Activated T-helper 9 cell treated with anti-CD3 and anti-CD28 coated beads, Interleukin-2, amount 50 U/mL, for 16 hours (primary cell): ENCODE results near the gene PROKR1.
"Not testable (repeated sequence)": the region's sequence is repeated elsewhere in the genome, so short reads cannot be mapped to it uniquely, and the experiment has no call there.

Experiments
- DNase-seq: peaks from one replicate; pipeline ENCODE4 v3.0.0-alpha.2; 2020; ENCODE audit warnings: low read depth

The PROKR1 gene

GRCh38 chr2:68658266-68658665 is 14.9 kb downstream of the PROKR1 start:
- no peak for DNase-seq

GRCh38 chr2:68659081-68659480 is 15.7 kb downstream of the PROKR1 start:
- no peak for DNase-seq

DNA sequence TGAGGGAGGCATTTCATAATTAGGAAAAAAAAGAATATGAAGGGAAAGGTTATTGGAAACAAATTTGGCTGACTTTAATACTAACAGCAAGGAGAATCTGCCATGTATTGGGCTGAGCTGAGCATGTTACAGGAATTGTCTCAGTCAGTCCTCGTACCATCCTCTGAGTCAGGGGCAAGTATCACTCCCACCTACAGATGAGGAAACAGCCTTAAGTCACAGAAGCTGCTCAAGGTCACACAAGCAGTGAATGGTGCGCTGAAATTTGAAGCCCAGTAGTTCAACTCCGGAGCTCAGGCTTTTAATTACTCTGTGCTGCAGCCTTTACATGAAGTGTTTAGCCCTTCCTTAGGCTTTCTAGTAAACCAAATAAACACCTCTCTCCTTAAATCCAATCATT is 17.3 kb downstream of the PROKR1 start:
- DNase-seq, result no peak

DNA sequence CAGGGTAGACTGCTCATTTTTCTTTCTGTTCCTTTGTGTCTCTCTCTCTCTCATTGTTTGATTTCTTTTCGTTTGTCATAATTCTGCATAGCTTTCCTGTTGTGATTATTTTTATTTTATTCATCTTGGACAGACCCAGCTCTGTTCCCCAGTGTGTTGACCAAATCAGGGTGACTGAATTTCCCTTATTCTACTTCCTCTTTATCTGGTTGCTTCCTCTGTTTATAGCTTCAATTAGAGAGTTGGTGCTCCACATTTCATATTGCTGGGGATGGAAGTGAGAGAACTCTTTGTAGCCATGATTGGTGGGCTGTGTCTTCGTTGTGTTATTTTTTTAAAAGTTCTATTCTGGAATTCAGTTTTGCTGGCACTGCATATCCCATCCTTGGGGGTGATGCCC is 19.1 kb downstream of the PROKR1 start:
- DNase-seq, result no peak

- DNase-seq, result no peak
Measured at GRCh38 chr2:68663371-68664156, 20.2 kb downstream of the PROKR1 start.

DNA sequence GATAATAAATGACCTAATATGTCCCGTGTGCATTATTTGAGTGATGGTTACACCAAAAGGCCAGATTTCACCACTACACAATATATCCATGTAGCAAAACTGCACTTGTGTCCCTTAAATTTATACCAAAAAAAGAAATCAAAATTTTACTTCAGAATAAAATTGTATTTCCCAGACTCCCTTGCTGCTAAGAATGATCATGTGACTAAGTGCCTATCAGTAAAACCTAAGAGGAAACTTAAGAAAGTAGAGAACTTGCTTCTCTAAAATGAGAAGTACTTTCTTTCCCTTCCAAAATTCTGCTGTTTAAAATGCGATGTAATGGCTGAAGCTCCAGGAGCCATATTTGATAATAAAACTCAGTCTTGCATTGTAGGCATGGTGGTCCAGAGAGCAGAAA is 24.0 kb downstream of the PROKR1 start:
- DNase-seq, result no peak

- no peak for DNase-seq
Measured at GRCh38 chr2:68669651-68670050, 26.3 kb downstream of the PROKR1 start.

DNA sequence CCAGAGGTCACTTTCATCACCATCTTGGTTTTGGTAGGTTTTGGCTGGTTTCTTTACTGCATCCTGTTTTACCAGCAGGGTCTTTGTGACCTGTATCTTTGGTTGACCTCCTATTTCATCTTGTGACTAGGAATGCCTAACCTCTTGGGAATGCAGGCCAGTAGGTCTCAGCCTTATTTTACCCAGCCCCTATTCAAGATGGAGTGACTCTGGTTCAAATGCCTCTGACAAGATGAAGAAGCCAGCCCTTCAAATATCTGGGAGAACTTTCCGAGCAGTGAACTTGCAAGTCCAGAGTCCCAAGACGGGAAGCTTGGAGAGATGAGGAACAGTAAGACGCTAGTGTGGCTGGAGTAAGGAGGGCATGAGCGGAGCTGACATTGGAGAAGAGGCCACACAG is 28.6 kb downstream of the PROKR1 start:
- DNase-seq, result no peak

- DNase-seq, result no peak
Measured at GRCh38 chr2:68673631-68674030, 30.3 kb downstream of the PROKR1 start.

GRCh38 chr2:68675470-68675869 is 32.1 kb downstream of the PROKR1 start:
- DNase-seq, result no peak

DNA sequence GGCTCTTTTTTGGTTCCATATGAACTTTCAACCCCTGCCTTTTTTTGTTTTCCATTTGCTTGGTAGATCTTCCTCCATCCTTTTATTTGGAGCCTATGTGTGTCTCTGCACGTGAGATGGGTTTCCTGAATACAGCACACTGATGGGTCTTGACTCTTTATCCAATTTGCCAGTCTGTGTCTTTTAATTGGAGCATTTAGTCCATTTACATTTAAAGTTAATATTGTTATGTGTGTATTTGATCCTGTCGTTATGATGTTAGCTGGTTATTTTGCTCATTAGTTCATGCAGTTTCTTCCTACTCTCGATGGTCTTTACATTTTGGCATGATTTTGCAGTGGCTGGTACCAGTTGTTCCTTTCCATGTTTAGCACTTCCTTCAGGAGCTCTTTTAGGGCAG is 34.5 kb downstream of the PROKR1 start:
- DNase-seq, result not testable (repeated sequence)

- DNase-seq, result not testable (repeated sequence)
Measured at GRCh38 chr2:68679166-68679916, 36.0 kb downstream of the PROKR1 start.

DNA sequence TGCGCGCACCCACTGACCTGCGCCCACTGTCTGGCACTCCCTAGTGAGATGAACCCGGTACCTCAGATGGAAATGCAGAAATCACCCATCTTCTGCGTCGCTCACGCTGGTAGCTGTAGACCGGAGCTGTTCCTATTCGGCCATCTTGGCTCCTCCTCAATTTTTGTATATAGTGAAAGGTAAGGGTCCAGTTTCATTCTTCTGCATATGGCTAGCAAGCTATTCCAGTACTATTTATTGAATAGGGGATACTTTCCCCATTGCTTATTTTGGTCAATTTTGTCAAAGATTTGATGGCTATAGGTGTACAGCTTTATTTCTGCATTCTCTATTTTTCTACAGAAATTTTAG is 36.5 kb downstream of the PROKR1 start:
- not testable (repeated sequence) for DNase-seq

DNA sequence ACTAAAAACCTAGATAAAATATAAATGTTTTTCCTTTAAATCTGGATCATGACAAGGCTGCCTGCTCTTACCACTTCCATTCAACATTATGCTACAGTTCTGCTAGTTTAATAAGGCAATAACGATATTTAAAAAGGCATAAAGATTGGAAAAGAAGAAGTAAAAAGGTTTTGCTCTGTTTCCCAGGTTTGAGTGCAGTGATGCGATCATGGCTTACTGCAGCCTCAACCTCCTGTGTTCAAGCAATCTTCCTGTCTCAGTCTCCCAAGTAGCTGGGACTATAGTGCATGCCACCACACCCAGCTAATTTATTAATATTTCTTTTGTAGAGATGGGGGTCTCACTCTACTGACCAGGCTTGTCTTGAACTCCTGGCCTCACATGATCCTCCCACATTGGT is 40.8 kb downstream of the PROKR1 start:
- no peak for DNase-seq

- DNase-seq, result no peak
Measured at GRCh38 chr2:68686178-68686577, 42.8 kb downstream of the PROKR1 start.

GRCh38 chr2:68687018-68687417 is 43.6 kb downstream of the PROKR1 start:
- no peak for DNase-seq

DNA sequence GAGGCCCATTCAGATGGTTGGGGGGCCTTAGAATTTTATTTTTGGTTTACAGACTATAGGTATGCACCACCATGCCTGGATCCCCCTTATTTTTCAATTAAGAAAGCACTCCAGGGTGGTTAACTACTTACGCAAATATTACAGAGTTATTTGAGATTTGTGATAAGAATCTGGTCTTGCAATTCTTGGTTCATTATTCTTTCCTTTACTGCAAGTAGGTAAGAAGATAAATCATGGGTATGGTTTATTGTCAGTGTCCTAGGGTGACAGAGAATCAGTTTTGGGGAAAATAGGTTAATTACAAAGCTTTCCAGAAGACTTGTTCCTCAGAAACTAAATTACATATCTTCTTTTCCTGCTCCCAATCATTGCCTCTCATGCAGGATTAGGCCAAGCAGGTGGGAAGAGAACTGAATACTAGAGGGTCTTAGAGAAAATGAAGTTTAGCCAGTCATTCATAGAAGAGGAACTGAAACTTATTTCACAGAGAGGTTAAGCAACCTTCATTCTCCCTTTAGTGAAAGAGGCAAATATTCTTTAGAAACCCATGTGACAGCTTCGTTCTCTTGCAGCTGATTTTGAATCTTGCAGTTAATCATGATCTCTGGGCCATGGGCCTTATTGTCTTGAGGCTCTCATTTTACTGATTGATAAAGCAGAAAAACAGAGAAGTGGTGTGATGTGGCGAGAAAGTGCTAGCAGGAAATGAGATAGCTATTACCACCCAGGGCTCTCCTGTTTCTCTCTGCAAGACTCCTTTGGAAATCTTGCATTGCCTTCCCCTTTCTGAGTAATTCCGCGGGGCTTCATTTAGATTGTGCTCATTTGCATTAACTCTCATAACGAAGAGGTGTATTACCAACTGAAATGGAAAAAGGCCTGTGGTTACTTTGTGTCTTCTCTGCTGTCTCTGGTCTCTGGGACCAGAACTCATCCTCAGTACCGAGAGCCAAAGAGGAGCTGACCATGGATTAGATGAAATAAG is 46.5 kb downstream of the PROKR1 start:
- DNase-seq, result no peak

DNA sequence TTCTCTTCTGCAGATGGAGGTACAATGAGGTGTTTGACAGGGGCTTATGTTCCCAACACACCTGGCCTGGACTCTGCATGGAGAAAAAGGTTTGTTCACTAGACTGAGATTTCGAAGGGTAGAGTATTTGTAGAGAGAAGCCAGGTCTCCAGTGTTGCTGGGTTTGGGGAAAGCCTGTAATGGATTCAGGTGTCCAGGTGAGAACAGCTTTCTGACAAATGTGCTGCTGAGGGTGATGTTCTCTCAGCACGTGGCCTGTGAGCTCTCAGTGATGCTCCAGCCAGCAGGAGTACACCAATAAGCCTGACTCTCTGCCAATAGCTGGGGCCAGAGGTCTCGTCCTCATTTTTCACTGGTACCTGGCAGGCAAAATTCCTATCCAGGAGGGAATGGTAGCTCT is 47.5 kb downstream of the PROKR1 start:
- DNase-seq, result no peak

- no peak for DNase-seq
Measured at GRCh38 chr2:68692511-68692910, 49.1 kb downstream of the PROKR1 start.

DNA sequence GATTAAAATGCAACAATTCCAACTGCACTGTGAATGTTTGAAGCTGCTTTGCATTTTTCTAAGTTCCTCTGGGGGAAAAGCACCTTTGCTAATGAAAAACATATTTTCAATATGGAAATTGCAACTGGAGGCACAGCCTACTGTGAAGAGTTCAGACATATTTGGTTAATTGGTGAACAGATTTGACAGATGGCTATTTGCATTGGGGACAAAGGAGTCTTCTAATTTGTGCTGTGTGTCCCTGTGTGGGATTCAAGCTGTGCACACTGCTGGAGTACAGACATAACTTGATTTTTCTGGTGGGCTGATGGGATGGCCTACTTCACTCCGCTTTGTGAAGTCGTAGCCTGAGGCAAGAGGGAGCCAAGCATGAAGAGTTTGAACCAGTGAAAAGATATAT is 50.6 kb downstream of the PROKR1 start:
- DNase-seq, result no peak

- DNase-seq, result no peak
Measured at GRCh38 chr2:68695971-68696370, 52.6 kb downstream of the PROKR1 start.

DNA sequence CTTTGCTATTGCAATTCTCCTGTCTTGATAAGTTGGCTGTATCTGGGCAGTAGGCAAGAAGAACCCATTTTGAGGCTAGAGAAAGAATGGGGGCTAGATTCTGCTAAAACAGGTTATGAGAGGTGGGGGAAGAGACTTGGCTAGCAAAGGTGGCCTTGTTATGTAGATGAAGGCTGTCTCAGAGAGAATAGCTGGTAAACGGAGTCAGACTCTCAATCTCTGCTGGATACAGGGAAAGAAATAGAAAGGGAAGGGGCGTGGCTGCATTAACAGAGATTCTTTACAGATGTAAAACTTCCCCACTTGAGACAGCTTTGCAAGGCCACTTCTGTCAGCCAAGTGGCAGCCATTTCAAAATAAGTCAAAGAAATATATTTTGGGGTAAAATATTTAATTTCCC is 53.2 kb downstream of the PROKR1 start:
- DNase-seq, result no peak
